GM06990 (cell line): Measurements from ENCODE around the gene LRMDA.

ENCODE experiments used
- DNase-seq: peaks from one replicate; pipeline ENCODE4 v3.0.0-alpha.2; 2011; ENCODE audit not compliant: insufficient read length; ENCODE audit errors: extremely low read depth
- H3K27me3 ChIP-seq: replicated peaks from 2 replicates; pipeline ENCODE4 v1.6.0; 2011; ENCODE audit warnings: low read length; ENCODE audit not compliant: control insufficient read depth, insufficient read depth
- H3K36me3 ChIP-seq: 2 replicates; pipeline ENCODE4 v1.5.1; 2011; ENCODE audit warnings: low read length; ENCODE audit not compliant: control insufficient read depth, insufficient read depth
- H3K4me3 ChIP-seq: replicated peaks from 2 replicates; pipeline ENCODE4 v1.5.1; 2011; ENCODE audit warnings: low read depth, mild to moderate bottlenecking, control low read depth, low read length
- CTCF ChIP-seq: IDR thresholded peaks from 2 replicates; pipeline ENCODE4 v1.5.1; 2011; ENCODE audit warnings: low read length, control low read depth, mild to moderate bottlenecking, inconsistent platforms; ENCODE audit not compliant: insufficient read depth, poor library complexity, severe bottlenecking

Gene LRMDA

GRCh38 chr10:76012716-76013327 is 581.4 kb downstream of the LRMDA start:
- no peaks in the 10 kb centered on the region for H3K36me3 ChIP-seq
- H3K4me3 ChIP-seq = no peak overlapping the region
- H3K27me3 ChIP-seq = no peaks in the 10 kb centered on the region; the same call in 1 of the 2 replicates
- DNase-seq = no peak
- TF ChIP-seq CTCF = no peak

GRCh38 chr10:76015245-76015644 is 583.8 kb downstream of the LRMDA start:
- no peak for DNase-seq
- H3K36me3 ChIP-seq = no peaks in the 10 kb centered on the region
- no peak for TF ChIP-seq CTCF
- no peak overlapping the region for H3K4me3 ChIP-seq
- no peaks in the 10 kb centered on the region; the same call in 1 of the 2 replicates for H3K27me3 ChIP-seq

GRCh38 chr10:76017026-76017732 is 585.8 kb downstream of the LRMDA start:
- Histone ChIP-seq H3K4me3 (no peak overlapping the region), H3K27me3 (no peaks in the 10 kb centered on the region; the same call in 1 of the 2 replicates), H3K36me3 (no peaks in the 10 kb centered on the region)
- TF ChIP-seq CTCF = no peak
- DNase-seq = no peak

GRCh38 chr10:76017733-76018433 is 586.5 kb downstream of the LRMDA start:
- no peak for DNase-seq
- Histone ChIP-seq H3K4me3 (no peak overlapping the region), H3K27me3 (no peaks in the 10 kb centered on the region; the same call in 1 of the 2 replicates), H3K36me3 (no peaks in the 10 kb centered on the region)
- no peak for TF ChIP-seq CTCF

- Histone ChIP-seq H3K4me3 (no peak overlapping the region), H3K27me3 (no peaks in the 10 kb centered on the region; the same call in none of the 2 replicates), H3K36me3 (no peaks in the 10 kb centered on the region)
- DNase-seq = no peak
- TF ChIP-seq CTCF = no peak
Measured at GRCh38 chr10:76020630-76021029, 589.2 kb downstream of the LRMDA start.
